Vagina (tissue), 2 donors: ENCODE measurements around the gene TMEM213.

Experiments
- CTCF ChIP-seq, 3 experiments: fragments of 450-650 bp in 2 of 3; fragments of 200-600 bp in 1 of 3; sonication (generic) in 1 of 3; IDR thresholded peaks; one replicate each; pipeline ENCODE4 v1.5.1; 2017 to 2019; ENCODE audit warnings: antibody characterized with exemption in 3 of 3, mild to moderate bottlenecking in 2 of 3, moderate library complexity in 2 of 3
- POLR2A ChIP-seq, 2 donors: fragments of 450-650 bp; IDR thresholded peaks; one replicate each; pipeline ENCODE4 v1.6.1; 2017; ENCODE audit warnings: antibody characterized with exemption in 2 of 2, mild to moderate bottlenecking in 2 of 2, moderate library complexity in 2 of 2

- TF ChIP-seq POLR2A (IDR thresholded peaks at IDR 0.05) (no peak), CTCF (IDR thresholded peaks at IDR 0.05) (no peak)
These were observed 49.1 kb upstream of the TMEM213 start for GRCh38 chr7:138748666-138749065.
